Activated CD8-positive, alpha-beta memory T cell treated with anti-CD3 and anti-CD28 coated beads, Interleukin-2, amount 50 U/mL, for 24 hours (primary cell): ENCODE results near the gene EFTUD2.
"Not testable (repeated sequence)": the region's sequence is repeated elsewhere in the genome, so short reads cannot be mapped to it uniquely, and the experiment has no call there.

ENCODE experiments used
- DNase-seq: peaks from one replicate; pipeline ENCODE4 v3.0.0-alpha.2; 2020; ENCODE audit errors: extremely low read depth

EFTUD2 gene

DNA sequence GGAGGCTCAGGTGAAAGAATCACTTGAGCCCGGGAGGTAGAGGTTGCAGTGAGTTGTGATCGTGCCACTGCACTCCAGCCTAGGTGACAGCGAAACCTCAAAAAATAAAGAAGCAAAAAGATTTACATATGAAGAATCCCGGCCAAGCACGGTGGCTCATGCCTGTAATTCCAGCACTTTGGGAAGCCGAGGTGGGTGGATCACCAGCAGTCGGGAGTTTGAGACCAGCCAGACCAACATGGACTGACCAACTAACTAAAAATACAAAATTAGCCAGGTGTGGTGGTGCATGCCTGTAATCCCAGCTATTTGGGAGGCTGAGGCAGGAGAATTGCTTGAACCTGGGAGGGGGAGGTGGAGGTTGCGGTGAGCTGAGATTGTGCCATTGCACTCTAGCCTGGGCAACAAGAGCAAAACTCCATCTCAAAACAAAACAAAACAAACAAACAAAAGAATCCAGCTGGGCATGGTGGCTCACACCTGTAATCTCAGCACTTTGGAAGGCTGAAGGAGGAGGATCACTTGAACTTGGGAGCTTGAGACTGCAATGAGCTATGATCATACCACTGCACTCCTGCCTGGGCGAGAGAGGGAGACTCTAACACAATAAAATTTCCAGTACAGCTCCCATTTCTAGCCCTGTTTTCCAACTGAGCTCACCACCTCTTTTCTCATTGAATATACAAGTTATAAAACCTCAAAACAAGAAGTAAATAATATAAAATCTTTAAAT is 90.4 kb downstream of the EFTUD2 start:
- not testable (repeated sequence) for DNase-seq

DNA sequence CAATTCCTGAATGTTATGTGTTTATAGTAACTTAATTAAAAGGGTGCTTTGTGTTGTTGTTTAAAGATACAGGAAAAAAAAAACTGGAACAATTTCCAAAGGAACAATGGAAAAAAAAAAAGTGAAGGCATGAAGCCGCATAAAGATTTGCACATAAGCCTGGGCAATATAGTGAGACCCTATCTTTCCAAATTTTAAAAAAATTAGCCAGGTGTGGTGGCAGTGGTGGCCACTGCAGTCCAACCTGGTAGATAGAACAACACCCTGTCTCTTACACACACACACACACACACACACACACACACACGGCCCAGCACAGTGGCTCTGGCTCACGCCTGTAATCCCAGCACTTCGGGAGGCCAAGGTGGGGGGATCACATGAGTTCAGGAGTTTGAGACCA is 91.1 kb downstream of the EFTUD2 start:
- no peak for DNase-seq

GRCh38 chr17:44807817-44808155 is 91.5 kb downstream of the EFTUD2 start:
- no peak for DNase-seq

DNA sequence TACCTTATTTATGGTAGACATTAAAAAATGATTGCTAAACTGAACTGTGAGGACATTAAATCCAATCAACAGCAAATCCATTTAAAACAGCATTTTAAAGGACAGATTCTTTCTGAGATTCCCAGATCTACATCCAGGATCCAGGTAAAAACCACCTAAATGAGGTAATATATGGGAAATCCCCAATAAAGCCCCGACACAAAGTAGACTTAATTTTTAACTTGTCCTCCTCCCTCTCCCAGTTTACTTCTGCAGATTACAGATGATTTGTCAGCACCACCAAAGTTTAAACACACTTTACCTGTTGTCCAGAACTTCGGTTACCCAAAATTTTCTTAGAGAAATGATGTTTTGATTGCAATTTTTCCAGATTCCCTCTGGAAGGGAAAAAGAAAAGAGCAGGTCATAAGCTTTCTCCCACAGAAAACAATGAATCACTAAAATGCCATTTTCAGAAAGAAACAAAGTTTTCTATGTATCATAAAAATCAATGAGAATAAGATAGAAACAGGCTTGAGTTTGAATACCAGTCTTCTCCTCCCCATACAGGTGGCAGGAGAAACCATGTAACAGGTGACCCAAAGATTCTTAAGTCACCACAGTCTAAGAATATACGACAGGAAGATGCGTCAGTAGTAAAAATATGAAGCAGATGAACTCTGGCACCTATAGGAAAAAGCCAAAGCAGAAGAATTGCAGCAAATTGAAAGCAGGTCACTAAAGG is 92.0 kb downstream of the EFTUD2 start:
- no peak for DNase-seq

- DNase-seq: no peak
These were observed 94.7 kb downstream of the EFTUD2 start for GRCh38 chr17:44804302-44805089.

DNA sequence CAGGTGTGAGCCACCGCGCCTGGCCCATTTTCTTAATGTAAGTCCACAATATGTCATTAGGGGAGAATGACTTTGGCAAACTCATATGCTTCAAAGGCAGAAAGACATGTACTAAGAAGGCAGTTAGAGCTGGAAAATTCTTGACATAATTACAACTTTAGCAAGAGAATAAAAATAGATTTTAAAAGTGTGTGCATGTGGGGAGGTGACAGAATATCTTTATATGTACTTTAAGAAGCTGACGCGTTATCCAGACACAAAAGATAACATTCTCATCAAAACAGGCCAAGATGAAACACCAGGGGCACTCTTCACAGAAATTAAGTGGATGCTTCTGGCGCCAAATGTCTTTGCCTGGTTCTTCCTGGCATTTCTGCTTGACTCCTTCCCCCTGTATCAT is 97.4 kb downstream of the EFTUD2 start:
- DNase-seq: no peak
